NK-92 (cell line): Measurements from ENCODE around the gene GRB10.
"Not testable (repeated sequence)": the region's sequence is repeated elsewhere in the genome, so short reads cannot be mapped to it uniquely, and the experiment has no call there.

Experiments
- DNase-seq: peaks from one replicate; lab custom pipeline; 2025; ENCODE audit not compliant: unreplicated experiment; lab: John Stamatoyannopoulos, UW

The GRB10 gene

DNA sequence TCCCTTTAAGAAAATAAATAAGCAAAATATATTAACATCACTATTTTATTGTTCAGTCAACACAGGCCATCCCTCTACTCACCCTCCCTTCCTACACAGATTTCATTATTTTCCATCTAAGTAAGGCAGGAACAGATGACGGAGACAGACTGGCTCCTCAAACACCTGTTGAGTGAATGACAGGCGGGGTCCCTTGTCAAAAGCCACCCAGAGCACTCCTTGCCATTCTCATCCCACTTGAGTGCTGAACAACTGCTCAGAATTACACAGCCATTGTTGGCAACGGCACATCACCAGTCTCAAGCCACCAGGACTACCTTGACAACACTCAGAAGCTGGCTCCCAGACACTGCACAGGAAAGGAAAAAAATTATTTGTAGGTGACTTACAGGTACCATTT, 3.3 kb downstream of the GRB10 start:
- no peak for DNase-seq

DNA sequence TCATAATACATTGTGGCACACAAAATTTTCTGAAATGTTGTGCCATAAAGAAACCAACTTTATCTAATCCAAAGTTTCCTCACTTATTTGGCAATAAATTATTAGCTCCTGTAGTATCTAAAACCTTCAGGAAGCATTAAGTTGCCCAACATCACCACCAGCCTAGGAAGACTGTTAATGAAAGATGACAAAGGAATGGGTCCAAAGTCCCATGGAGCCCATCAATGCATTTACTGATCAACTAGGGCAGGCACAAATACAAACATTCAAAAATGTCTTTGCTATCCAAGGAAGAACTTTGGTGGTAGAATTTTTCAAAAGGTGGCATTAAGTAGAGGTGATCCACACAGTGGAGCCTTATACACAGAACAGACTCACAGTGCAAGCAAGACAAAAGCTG, 4.5 kb downstream of the GRB10 start:
- no peak for DNase-seq

DNA sequence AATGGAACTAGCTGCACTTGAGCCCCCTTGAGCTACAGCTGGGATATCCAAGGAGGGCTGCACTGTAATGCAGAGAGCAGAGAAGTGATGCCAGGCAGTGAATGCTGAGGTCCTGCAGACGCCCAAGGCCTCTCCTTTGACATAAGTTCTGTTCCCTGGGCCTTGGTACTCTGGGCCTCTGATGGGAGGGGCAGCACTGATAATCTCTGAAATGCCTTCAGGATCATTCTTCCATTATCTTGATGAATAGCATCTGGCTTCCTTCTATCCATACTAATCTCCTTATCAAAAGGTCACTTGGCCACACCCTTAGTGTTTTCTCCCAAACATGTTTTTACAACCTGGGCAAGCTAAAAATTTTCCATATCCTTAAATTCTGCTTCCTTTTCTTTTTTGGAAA, 6.9 kb downstream of the GRB10 start:
- DNase-seq, result no peak

DNA sequence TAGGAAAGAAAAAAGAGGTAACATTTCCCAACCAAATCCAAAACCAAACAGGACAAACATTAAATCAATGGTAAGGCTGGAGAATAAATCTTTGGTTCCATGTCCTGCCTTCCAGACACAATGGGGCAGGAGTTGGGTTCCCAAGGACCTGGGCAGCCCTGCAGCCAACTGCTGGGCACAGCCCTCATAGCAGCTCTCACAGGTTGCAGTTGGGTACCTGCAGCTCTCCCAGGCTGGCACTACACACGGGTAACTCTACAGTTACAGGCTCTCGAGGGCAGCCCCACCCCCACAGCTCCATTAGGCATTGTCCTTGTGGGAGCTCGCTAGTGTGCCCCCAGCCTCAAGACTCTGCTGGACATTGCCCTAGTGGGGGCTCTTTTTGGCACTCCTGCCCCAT, 7.5 kb downstream of the GRB10 start:
- DNase-seq, result no peak

DNA sequence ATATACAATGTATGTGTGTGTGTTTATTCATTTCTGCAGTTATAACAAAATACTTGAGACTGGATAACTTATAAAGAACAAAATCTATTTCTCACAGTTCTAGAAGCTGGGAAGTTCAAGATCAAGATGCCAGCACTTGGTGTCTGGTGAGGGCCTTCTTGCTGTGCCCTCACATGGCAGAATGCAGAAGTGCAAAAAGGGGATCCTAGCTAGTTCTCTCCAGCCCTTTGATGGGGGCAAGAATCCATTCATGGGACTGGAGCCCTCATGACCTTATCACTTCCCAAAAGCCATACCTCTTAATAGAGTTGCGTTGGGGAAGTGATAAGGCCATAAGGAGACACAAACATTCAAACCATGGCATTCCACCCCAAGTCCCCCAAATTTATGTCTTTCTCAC, 8.4 kb downstream of the GRB10 start:
- DNase-seq, result no peak

DNA sequence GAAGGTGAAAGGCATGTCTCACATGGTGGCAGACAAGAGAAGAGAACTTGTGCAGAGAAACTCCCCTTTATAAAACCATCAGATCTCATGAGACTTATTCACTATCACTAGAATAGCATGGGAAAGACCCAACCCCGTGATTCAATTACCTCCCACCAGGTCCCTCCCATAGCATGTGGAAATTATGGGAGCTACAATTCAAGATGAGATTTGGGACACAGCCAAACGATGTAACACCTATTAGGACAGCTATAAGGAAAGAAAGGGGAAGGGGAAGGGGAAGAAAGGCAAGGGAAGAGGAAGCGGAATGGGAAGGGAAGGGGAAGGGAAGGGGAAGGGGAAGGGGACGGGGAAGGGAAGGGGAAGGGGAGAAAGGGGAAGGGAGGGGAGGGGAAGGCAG, 9.6 kb downstream of the GRB10 start:
- not testable (repeated sequence) for DNase-seq

DNA sequence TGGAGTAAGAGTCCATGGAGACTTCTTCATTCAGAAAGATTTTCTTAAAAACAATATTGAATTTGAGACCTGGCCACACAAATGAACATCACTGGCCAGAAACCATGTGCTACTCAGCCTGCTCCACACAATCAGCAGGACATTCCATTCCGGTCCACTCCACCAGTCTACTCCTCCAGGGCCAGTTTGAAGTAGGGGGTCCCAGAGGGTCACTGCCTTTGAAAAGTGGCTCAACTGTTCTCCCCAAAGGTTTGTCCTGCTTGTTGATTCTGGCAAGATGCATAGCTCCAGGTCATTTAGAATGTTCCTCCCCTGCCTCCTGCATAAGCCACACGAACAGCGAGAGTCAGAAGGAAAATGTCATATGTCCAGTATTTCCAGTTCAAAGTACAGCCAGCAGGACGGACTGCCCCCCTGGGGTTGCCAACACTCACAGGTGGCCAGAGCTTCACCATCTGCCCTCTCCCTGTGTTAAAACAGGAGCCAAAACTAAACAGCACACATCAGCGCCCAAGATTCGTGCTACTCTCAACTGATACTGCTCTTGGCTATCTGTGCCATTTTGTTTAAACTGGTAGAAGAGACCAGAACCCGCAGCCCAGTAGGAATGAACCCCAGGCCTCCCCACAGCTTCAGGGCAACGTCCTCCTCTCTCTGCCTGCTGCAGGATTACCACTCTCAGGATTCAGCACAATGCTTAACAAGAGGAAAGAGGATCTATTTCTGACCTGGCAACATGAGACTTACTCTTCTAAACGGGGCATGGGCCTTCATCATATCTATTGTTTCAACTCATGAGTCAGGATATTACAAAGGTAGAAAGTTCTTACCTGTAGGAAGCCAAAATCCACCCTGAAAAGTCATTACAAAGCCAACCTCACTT, 11.3 kb downstream of the GRB10 start:
- no peak for DNase-seq

DNA sequence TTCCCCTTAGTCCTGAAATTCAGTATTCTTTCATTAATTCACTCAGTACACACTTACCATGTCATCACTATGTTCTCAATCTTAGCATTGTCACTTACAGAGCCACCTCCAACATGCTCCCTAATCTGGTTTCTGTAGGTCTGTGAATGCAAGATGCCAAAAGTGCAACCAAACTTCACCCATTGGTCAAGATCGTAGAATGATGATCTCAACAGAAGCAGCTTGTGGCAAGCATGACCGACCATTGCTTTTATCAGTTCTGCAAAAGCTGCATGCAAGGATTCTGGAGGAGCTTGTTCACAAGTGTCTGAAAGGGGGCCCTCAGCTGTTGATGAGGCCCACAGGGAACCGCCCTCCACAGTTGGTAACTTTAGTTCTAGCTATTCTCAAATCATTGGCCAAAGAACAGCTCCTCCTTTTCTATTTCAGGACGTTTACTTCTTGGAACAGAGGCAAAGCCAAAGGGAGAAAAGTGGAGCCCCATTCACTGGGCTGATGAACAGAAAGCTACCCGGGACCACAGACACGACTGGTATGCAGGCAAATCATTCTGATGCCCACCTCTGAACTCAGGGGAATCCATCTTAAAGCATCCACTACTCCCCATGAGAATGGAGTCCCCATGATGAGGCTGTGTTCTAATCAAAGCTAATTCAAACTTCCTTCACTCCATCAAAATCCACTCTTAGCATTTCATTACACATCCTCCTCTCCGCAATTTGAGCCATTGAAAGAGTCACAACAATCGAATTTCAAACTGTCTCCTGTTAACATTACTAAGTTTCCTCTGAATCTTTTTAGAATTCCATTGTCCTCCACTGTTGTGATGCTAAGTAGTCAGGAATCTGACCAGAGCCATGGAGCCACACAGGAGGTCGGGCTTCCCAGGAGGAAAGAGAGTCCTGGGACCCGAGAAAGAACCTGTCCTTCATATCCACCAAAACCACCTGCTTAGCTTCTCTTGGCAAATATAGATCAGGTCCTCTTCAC, 13.9 kb downstream of the GRB10 start:
- DNase-seq, result no peak

DNA sequence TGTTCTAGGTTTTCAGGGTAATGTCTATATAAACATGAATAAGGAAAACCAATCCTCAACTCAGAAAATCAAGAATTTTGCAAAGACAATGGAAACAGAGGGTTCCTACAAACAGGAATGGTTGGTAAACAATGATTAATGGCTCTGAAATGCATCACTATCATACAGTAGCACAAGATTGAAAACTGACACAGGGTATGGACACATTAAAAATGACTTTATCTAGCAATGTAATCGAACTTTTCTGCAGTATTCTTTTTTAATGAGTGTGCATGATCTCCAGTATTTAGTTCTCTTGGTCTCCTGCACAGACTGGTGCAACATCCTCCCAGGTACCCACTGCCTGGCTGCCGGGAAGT, 15.9 kb downstream of the GRB10 start:
- DNase-seq, result no peak

DNA sequence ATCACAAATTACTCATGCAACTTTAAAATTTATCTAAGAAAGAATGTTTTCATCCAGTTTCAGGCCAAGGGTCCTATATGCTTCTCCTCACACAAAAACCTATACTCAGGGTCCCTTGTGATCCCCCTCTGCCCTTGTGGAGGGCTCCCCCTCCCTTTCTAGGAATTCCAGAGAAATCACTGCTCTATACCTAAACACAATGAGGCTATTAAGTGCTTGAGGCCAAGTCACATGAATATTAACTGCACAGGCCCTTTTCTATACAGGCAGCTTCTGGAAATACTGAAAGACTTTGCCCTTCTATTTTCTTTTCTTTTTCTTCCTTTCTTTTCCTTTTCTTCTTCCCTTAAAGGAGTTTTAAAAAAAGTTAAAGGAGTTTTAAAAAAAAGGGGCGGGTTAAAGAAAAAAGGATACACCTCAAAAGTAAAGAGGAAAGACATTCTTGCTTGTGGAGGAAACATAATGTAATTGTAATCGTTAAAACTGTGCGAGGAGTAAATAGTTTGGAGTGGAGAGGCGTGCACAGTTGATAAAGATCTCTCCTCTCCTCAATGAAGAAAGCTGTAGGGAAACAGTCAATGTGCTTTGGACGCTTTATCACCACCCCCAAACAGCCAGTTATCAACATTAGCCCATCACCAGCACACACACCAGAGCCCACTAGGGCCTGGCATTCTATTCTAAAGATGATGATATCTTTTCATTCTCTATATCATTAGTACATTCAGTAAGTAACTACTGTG, 16.4 kb downstream of the GRB10 start:
- no peak for DNase-seq

DNA sequence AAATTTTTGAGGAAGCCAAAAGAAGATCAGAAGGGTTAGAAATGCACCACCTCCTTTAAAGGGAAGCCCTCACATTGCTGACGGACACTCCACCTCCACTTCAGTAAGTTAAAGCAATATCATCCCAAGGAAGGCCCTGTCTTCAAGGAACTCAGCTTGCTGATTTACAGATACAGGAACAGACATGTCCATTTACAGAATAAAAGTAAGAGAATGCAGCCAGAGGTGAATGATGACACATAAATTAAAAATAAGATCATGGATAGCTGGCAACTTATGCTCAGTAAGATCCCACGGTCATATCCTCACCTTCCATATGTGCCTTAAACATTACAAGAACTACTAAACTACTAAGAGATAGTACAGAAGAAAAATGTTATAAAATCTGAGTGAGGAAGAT, 20.4 kb downstream of the GRB10 start:
- DNase-seq, result no peak

DNA sequence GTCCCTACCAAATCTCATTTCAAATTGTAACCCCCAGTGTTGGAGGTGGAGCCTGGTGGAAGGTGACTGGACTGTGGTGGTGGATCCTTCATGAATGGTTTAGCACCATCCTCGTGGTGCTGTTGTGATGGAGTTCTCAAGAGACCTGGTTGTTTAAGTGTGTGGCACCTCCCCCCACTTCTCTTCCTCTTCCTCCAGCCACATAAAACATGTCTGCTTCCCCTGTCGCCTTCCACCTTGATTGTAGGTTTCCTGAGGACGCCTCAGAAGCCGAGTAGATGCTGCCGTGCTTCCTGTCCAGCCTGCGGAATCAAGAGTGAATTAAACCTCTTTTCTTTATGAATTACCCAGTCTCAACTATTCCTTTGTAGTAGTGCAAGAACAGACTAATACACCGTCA, 21.0 kb downstream of the GRB10 start:
- no peak for DNase-seq

DNA sequence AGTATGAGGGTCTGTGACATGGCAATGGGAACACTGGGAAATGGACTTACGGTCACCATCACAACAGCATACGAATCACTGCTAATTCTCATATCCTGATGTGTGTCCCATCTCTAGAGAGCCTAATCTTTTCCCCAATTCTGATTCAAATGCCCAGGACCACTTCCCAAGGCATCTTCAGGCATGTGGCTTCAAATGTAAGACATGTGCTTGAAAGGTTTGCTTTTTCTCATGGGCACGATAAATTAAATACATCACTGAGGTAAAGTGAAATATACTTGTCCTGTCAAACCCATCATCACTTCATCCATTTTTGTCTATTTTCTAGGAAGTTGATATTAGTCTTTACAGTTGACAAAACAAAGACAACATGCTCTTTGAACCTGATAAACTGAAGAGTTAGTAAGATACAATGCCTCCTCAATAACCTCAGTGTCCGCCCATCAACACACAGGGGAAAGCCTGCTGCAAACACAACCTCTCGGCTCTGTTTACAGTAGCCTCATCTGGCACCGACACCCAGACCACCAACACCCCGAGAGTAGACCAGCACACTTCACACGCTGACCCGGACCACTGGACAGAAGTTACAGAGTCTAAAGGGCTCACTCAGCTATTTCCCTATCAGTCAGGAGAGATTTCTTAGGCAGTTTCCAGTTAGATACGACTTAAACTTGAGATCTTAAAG, 24.8 kb downstream of the GRB10 start:
- no peak for DNase-seq

DNA sequence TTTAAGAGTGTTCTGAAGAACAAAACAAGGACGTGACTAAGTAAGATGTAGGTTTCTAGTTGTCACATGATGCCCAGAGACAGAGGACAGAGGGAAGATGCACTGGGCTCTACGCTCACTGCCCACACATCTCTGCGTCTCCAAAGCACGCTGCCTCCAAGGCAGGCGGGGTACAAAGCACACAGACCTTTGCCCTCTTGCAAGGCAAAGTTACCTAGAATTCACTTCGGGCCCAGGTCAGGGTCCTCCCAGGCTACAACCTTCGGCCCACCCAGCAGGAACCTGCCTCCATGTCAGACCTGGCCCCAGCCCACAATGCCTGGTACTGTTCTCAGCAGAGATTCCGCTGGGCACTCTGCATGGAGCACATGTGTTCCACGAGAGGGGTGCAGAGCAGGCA, 26.5 kb downstream of the GRB10 start:
- no peak for DNase-seq

DNA sequence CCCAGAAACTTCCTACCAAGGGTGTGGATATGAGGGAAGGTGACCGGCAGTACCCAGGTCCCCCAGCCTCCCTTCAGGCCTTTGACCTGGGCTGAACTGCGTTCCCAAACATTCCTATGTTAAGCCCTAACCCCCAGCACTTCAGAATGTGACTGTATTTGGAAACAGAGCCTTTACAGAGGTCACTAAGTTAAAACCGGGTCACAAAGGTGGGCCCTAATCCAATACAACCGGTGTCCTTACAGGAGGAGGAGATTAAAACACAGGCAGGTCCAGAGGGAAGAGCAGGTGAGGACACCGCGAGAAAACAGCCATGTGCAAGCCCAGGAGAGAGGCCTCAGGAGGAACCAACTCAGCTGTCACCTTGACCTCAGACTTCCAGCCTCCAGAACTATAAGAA, 28.0 kb downstream of the GRB10 start:
- no peak for DNase-seq

DNA sequence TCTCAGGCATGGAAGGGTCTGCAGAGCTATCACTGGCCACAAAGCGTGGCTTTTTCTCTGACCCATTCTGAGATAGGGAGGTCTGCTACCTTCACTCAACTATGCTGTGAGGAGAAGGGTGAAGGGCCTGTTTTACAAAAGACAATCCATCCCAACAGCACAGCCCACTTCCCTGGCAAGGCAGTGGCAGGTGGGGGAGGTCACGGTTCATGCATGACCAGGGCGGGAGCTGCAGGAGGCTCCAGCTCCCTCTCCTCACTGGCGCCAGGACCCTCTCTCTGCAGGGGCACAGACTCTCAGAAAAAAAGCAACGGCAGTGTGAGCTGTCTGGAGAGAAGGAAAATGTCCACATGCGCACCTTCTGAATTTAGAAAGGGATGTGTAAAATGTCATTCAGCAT, 28.5 kb downstream of the GRB10 start:
- DNase-seq, result no peak

DNA sequence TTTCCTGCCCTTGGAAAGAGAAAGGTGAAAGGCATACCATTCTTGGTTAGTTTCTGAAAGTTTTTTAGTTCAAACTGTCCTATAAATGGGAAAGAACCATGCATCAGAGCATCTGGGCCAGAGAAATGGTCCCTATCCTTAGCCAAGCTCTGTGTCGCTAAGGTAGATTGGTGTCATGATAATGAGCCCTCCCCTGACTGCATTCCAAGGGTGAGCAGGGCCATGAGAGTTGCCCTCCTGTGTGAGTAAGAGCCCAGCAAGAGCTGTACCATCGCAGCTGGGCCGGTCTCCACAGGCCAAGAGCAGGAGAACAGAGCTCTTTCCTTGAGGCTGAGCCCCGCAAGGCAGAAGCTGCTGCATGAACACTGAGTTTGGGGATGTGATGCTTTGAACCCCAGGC, 30.3 kb downstream of the GRB10 start:
- DNase-seq, result no peak

DNA sequence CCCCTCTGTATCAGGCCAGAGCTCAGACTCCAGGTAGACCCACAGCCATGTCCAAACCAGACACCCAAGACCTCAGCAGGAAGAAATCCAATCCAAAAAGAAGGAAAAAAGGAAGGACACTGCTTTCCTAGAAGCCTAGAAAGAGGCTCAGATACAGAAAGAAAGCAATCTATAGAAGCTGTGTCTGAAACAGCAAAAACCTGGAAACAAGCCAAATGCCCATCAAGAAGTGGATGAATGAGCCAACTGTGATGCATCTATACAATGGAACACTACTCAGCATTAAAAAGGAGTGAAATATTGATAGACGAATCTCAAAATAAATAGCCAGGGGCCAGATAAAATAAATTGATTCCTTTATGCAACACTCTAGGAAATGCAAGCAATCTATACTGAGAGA, 31.6 kb downstream of the GRB10 start:
- no peak for DNase-seq

DNA sequence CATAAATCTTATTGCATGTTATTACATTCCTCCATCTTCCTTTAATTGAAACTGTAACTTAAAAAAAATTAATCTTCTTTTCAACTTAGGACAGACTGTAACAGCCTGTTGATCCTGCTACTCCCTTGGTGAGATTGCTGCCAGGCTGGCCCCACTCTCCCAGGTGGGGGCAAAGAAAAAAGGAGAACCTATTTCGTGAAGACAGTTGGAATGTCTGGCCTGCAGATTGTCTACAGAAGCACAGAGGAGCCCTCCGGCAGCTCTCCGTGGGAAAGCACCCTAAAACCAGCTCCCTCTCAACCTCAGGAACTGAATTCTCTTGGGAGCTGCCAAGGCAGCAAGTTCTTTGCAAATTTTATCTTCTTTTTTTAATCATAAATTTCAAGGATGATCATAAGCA, 32.8 kb downstream of the GRB10 start:
- no peak for DNase-seq

DNA sequence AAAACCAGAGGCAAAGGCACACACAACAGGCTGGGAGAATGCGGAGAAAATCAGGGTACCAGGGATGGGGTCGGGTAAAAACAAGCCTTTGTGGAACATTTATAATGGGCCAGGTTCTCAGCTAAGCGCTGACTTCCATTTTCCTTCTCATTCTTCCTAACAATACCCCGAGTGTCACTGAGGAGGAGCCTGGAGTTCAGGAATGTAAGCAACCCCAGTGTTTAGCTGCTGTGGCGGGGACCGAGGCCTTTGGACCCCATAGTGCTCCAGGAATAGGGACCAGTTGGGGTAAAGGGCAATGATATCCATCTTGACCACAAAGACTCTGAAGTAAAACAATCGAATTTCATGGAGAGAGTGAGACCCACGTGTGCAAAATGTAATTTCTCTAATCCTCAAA, 34.2 kb downstream of the GRB10 start:
- no peak for DNase-seq

DNA sequence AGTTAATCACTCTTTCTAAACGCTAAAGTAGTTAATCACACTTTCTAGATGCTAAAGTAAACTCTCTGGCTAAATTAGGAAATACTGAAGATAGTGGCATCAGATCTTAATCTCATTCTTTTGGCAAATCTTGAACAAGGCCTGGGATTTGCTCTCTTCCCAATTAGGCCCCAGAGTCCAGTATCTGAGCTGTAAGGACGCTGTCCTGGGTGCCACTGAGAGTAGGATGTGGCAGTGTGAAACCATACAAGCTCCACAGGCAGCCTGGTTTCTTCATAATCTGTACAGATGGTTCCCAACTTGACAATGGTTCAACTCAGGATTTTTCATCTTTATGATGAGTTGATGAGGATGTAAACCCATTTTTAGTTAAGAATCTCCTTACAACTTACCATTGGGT, 36.9 kb downstream of the GRB10 start:
- no peak for DNase-seq
